ENCODE results near the gene GALNT9. TPM values are rescaled to one million over a fixed set of nuclear protein-coding genes. Genes with fewer than 3 reads are reported as not detected.

Gene GALNT9
- polyA plus RNA-seq, 1 of the 3 experiments (the other 2 are of a cell fraction), result not detected

DNA sequence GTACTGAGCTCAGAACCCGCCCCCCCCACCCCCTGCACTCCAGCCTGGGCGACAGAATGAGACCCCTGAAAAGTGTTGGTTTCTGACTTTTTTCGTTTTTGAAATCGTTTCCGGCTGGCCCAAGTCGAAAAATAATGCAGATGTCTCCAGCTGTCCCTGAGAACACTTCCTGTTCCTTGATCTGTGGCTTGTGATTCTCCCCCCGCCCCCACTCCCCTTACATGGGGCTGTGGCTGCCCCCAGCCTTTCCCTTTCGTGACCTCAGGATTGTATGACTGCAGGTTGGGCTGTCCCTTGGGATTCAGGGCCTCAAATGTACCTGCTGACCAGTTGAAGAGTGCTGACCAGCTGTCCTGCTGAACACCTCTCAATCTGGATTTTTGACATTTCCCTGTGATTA, 151.1 kb downstream of the GALNT9 start:
- Histone ChIP-seq H3K79me2 (ENCODE audit: insufficient read depth) (no peaks in the 10 kb centered on the region), H2AFZ (ENCODE audit: low read depth) (no peak overlapping the region), H3K36me3 (replicated peaks in 1 of 2; ENCODE audit: control insufficient read depth in 1 of 2, insufficient read depth in 2 of 2, low read length in 1 of 2) (no peaks in the 10 kb centered on the region), H3K4me1 (ENCODE audit: control insufficient read depth in 1 of 2, insufficient read depth in 2 of 2, low read depth in 1 of 2, low read length in 1 of 2) (peaks cover 0 to 2% of the 10 kb centered on the region in 2 experiments; a peak in 1 of 4 replicates), H4K20me1 (ENCODE audit: insufficient read depth) (no peaks in the 10 kb centered on the region), H3F3A (replicated peaks; ENCODE audit: insufficient read depth) (no peaks in the 10 kb centered on the region), H3K4me3 (ENCODE audit: low read depth in 2 of 2, low read length in 1 of 2) (no peak overlapping the region), H3K9me3 (no peaks in the 10 kb centered on the region), H3K27me3 (ENCODE audit: insufficient read depth) (peaks cover 94% of the 10 kb centered on the region), H3K9ac (no peak overlapping the region), H3K9me2 (no peaks in the 10 kb centered on the region), H3K4me2 (no peak overlapping the region), H3K27ac (ENCODE audit: low read depth in 2 of 2, low read length in 1 of 2) (no peak overlapping the region)
- ChIA-PET CTCF (interaction anchor here (2.3 to 3.2 kb wide), 2 partner anchors 25 to 237 kb away, joined by 7 to 8 read pairs; no protein-coding TSS in a partner anchor), POLR2A (no interaction called here)
- TF ChIP-seq NRF1 (IDR thresholded peaks at IDR 0.05; ENCODE audit: low read depth, low read length) (no peak), ELF1 (IDR thresholded peaks at IDR 0.05) (no peak), GABPA (IDR thresholded peaks at IDR 0.05; ENCODE audit: low read depth) (no peak), YY1 (IDR thresholded peaks at IDR 0.05; ENCODE audit: low read depth) (no peak), RAD21 (IDR thresholded peaks at IDR 0.05; ENCODE audit: low read length) (no peak), TCF12 (IDR thresholded peaks at IDR 0.05) (no peak), EP300 (IDR thresholded peaks at IDR 0.05; ENCODE audit: borderline replicate concordance in 1 of 2, low read depth in 1 of 2, low read length in 1 of 2) (no peak), MEF2A (IDR thresholded peaks at IDR 0.05; ENCODE audit: borderline replicate concordance, low read depth) (no peak), NFIC (IDR thresholded peaks at IDR 0.05; ENCODE audit: borderline replicate concordance) (no peak), EZH2phosphoT487 (IDR thresholded peaks at IDR 0.05; ENCODE audit: borderline replicate concordance, low read depth) (no peak), POLR2AphosphoS5 (IDR thresholded peaks at IDR 0.05; ENCODE audit: low read depth, low read length) (no peak), RFX5 (IDR thresholded peaks at IDR 0.05; ENCODE audit: low read length) (no peak), FOXJ3 (CRISPR knock-in tag; IDR thresholded peaks at IDR 0.05) (no peak), CHD2 (IDR thresholded peaks at IDR 0.05; ENCODE audit: low read length, partially characterized antibody) (no peak), TEAD4 (IDR thresholded peaks at IDR 0.05; ENCODE audit: borderline replicate concordance, insufficient read depth) (no peak), SMC3 (IDR thresholded peaks at IDR 0.05; ENCODE audit: low read depth, low read length) (no peak)
- TF ChIP-seq, protein P1, sequence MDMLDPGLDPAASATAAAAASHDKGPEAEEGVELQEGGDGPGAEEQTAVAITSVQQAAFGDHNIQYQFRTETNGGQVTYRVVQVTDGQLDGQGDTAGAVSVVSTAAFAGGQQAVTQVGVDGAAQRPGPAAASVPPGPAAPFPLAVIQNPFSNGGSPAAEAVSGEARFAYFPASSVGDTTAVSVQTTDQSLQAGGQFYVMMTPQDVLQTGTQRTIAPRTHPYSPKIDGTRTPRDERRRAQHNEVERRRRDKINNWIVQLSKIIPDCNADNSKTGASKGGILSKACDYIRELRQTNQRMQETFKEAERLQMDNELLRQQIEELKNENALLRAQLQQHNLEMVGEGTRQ (IDR thresholded peaks at IDR 0.05; ENCODE audit: borderline replicate concordance, low read depth, low read length), result no peak
- TF ChIP-seq, protein P2, sequence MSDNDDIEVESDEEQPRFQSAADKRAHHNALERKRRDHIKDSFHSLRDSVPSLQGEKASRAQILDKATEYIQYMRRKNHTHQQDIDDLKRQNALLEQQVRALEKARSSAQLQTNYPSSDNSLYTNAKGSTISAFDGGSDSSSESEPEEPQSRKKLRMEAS (IDR thresholded peaks at IDR 0.05; ENCODE audit: low read depth), result no peak
- TF ChIP-seq, protein P3, sequence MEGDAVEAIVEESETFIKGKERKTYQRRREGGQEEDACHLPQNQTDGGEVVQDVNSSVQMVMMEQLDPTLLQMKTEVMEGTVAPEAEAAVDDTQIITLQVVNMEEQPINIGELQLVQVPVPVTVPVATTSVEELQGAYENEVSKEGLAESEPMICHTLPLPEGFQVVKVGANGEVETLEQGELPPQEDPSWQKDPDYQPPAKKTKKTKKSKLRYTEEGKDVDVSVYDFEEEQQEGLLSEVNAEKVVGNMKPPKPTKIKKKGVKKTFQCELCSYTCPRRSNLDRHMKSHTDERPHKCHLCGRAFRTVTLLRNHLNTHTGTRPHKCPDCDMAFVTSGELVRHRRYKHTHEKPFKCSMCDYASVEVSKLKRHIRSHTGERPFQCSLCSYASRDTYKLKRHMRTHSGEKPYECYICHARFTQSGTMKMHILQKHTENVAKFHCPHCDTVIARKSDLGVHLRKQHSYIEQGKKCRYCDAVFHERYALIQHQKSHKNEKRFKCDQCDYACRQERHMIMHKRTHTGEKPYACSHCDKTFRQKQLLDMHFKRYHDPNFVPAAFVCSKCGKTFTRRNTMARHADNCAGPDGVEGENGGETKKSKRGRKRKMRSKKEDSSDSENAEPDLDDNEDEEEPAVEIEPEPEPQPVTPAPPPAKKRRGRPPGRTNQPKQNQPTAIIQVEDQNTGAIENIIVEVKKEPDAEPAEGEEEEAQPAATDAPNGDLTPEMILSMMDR (IDR thresholded peaks at IDR 0.05), result no peak
- TF ChIP-seq, protein P4, sequence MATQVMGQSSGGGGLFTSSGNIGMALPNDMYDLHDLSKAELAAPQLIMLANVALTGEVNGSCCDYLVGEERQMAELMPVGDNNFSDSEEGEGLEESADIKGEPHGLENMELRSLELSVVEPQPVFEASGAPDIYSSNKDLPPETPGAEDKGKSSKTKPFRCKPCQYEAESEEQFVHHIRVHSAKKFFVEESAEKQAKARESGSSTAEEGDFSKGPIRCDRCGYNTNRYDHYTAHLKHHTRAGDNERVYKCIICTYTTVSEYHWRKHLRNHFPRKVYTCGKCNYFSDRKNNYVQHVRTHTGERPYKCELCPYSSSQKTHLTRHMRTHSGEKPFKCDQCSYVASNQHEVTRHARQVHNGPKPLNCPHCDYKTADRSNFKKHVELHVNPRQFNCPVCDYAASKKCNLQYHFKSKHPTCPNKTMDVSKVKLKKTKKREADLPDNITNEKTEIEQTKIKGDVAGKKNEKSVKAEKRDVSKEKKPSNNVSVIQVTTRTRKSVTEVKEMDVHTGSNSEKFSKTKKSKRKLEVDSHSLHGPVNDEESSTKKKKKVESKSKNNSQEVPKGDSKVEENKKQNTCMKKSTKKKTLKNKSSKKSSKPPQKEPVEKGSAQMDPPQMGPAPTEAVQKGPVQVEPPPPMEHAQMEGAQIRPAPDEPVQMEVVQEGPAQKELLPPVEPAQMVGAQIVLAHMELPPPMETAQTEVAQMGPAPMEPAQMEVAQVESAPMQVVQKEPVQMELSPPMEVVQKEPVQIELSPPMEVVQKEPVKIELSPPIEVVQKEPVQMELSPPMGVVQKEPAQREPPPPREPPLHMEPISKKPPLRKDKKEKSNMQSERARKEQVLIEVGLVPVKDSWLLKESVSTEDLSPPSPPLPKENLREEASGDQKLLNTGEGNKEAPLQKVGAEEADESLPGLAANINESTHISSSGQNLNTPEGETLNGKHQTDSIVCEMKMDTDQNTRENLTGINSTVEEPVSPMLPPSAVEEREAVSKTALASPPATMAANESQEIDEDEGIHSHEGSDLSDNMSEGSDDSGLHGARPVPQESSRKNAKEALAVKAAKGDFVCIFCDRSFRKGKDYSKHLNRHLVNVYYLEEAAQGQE (IDR thresholded peaks at IDR 0.05; ENCODE audit: low read depth, low read length), result no peak
- WGBS (ENCODE audit: low lambda C conversion rate), result 15% methylated on average over 8 of the region's 8 CpGs
- DNase-seq, result no peak

Data from SK-N-SH (cell line).